ENCODE data around the gene EPX.

- TF ChIP-seq CTCF (IDR thresholded peaks at IDR 0.05) (no peak), POLR2A (IDR thresholded peaks at IDR 0.05) (no peak)
These were observed 43.9 kb upstream of the EPX start for GRCh38 chr17:58148609-58149008.

All from body of pancreas (tissue), 4 donors.